Glutamatergic neuron (in vitro differentiated cells): ENCODE measurements around the gene SERPINA3. TPM values are rescaled to one million over a fixed set of nuclear protein-coding genes. Genes with fewer than 3 reads are reported as not detected.

ENCODE experiments used
- DNase-seq: peaks from one replicate; pipeline ENCODE4 v3.0.0; 2022
- H3K27ac Mint-ChIP-seq: one replicate; pipeline ENCODE4 v1.8.0; 2020; ENCODE audit warnings: mild to moderate bottlenecking, mixed read lengths, inconsistent platforms; ENCODE audit not compliant: unreplicated experiment
- H3K27me3 Mint-ChIP-seq: one replicate; pipeline ENCODE4 v1.8.0; 2020; ENCODE audit warnings: mild to moderate bottlenecking, moderate library complexity, mixed read lengths, inconsistent platforms; ENCODE audit not compliant: unreplicated experiment
- H3K36me3 Mint-ChIP-seq: one replicate; pipeline ENCODE4 v1.8.0; 2020; ENCODE audit warnings: mild to moderate bottlenecking, mixed read lengths, inconsistent platforms; ENCODE audit not compliant: unreplicated experiment
- H3K4me1 Mint-ChIP-seq: one replicate; pipeline ENCODE4 v1.8.0; 2020; ENCODE audit warnings: mild to moderate bottlenecking, low read depth, mixed read lengths, inconsistent platforms; ENCODE audit not compliant: unreplicated experiment
- H3K4me3 Mint-ChIP-seq: one replicate; pipeline ENCODE4 v1.8.0; 2020; ENCODE audit warnings: mild to moderate bottlenecking, mixed read lengths, inconsistent platforms; ENCODE audit not compliant: unreplicated experiment
- H3K9me3 Mint-ChIP-seq: one replicate; pipeline ENCODE4 v1.8.0; 2020; ENCODE audit warnings: mild to moderate bottlenecking, moderate library complexity, mixed read lengths, inconsistent platforms; ENCODE audit not compliant: unreplicated experiment
- CTCF ChIP-seq: fragments of 200-600 bp; sonication (generic); IDR thresholded peaks from one replicate; pipeline ENCODE4 v1.5.0; 2021; ENCODE audit not compliant: partially characterized antibody, unreplicated experiment
- total RNA-seq: library from RNA; stranded (reverse); fragmentation: NEBNext Ultra II Directional; extraction: Animal tissue kit (Norgen Biotek cat#: 25700); gene quantifications from one replicate; pipeline ENCODE4 v1.2.1, GENCODE V29; 2021; ENCODE audit not compliant: unreplicated experiment

Gene SERPINA3
- total RNA-seq, 1 donor from 2014 or later: not detected

GRCh38 chr14:94648801-94649200, 36.6 kb downstream of the SERPINA3 start:
- TF ChIP-seq CTCF: no peak
- Mint-ChIP-seq H3K27ac (no peak overlapping the region), H3K4me1 (peaks cover 14% of the 10 kb centered on the region), H3K4me3 (no peak overlapping the region), H3K27me3 (peaks cover 9% of the 10 kb centered on the region), H3K36me3 (no peaks in the 10 kb centered on the region), H3K9me3 (peaks cover 3% of the 10 kb centered on the region)
- DNase-seq: no peak

- TF ChIP-seq CTCF: no peak
- H3K27me3 Mint-ChIP-seq: peaks cover 6% of the 10 kb centered on the region
- H3K36me3 Mint-ChIP-seq: no peaks in the 10 kb centered on the region
- H3K4me3 Mint-ChIP-seq: no peak overlapping the region
- no peak for DNase-seq
- H3K9me3 Mint-ChIP-seq: peaks cover 3% of the 10 kb centered on the region
- no peak overlapping the region for H3K27ac Mint-ChIP-seq
- H3K4me1 Mint-ChIP-seq: peaks cover 20% of the 10 kb centered on the region
These were observed 37.6 kb downstream of the SERPINA3 start for GRCh38 chr14:94649543-94650443.

GRCh38 chr14:94650444-94650775, 38.2 kb downstream of the SERPINA3 start:
- no peak overlapping the region for H3K27ac Mint-ChIP-seq

GRCh38 chr14:94650806-94651805, 38.9 kb downstream of the SERPINA3 start:
- Mint-ChIP-seq H3K4me1 (peaks cover 20% of the 10 kb centered on the region), H3K36me3 (no peaks in the 10 kb centered on the region), H3K27me3 (peaks cover 2% of the 10 kb centered on the region), H3K27ac (no peak overlapping the region), H3K9me3 (peaks cover 3% of the 10 kb centered on the region), H3K4me3 (no peak overlapping the region)
- TF ChIP-seq CTCF: no peak
- peak; percentile 53 for DNase-seq

More at GRCh38 chr14:94650444-94650775, 38.2 kb downstream of the SERPINA3 start:
- no peak for TF ChIP-seq CTCF
- peaks cover 3% of the 10 kb centered on the region for H3K9me3 Mint-ChIP-seq
- no peak overlapping the region for H3K4me3 Mint-ChIP-seq
- H3K36me3 Mint-ChIP-seq: no peaks in the 10 kb centered on the region
- peaks cover 20% of the 10 kb centered on the region for H3K4me1 Mint-ChIP-seq
- DNase-seq: no peak
- peaks cover 6% of the 10 kb centered on the region for H3K27me3 Mint-ChIP-seq
